ENCODE data around the gene KNL1. TPM values are rescaled to one million over a fixed set of nuclear protein-coding genes. Genes with fewer than 3 reads are reported as not detected.

The KNL1 gene
- total and polyA plus RNA-seq, 2 of the 8 experiments (the other 6 are each of a cell fraction or from before 2014, with no cell fraction given), result 4.4 to 22.5 TPM

DNA sequence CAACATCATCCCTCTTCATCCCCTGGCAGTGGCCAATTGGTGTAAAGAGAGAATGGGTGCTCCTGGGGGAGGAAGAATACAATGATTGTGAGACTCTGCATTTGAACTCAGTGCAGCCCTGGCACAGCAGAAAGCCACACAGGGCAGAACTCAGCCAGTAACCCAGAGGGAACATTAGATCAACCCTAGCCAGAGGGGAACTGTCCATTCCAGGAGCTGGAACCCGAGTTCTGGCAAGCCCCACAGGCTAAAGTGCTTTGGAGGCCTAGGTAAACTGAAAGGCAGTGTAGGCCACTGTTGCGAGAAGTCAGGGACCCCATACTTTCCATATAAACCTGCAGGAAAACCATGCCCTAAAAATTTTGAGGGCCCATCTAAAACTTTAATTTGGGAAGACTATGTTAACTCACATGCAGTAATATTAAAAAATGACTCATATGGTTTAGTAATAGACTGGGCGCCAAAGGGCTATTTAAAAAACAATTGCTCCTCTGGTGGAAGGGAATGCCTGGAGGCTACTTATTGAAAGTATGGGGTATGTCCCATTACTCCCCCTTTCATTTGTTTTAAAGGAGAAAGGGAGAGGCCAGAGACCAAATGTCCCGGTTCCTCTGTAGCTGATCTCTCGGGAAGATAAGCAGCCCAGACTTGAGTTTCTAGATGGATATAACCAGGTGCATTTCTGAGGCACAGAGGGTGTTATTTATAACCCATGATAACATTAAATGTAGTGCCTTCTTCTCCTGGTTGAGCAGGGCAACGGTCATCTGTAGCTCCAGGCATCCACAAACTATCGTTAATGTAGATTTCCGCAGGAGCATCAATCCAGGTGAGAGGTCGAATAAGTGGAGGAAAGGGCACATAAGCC is 95.1 kb downstream of the KNL1 start:
- no peak overlapping the region for H3K4me2 ChIP-seq (ENCODE audit: insufficient read depth in 1 of 2, low read depth in 2 of 2, low read length in 2 of 2)
- no peaks in the 10 kb centered on the region for H3K79me2 ChIP-seq (ENCODE audit: control insufficient read depth in 1 of 2, insufficient read depth in 2 of 2, low read length in 2 of 2)
- H3K4me1 ChIP-seq (replicated peaks in 1 of 4; ENCODE audit: control insufficient read depth in 3 of 4, insufficient read depth in 4 of 4, low read length in 3 of 4), result 0 out of 7 replicates have a peak, but pooled peaks cover 0 to 3% (median 0%) of the 10 kb centered on the region in 4 experiments
- no peak overlapping the region for H3K18ac ChIP-seq (ENCODE audit: extremely low read depth, low read length)
- H4K5ac ChIP-seq (ENCODE audit: insufficient read length, low read depth, low read length), result no peak overlapping the region
- no peak overlapping the region for H3K56ac ChIP-seq (replicated peaks; ENCODE audit: insufficient read length, low read depth, low read length)
- H4K91ac ChIP-seq (replicated peaks; ENCODE audit: insufficient read length, low read length), result no peak overlapping the region
- H2AFZ ChIP-seq (ENCODE audit: low read length), result no peak overlapping the region
- H3K27ac ChIP-seq (ENCODE audit: low read depth, low read length), result no peak overlapping the region
- DNase-seq (ENCODE audit: low read depth in 1 of 2, low spot score in 2 of 2), result no peak
- H2AK5ac ChIP-seq (ENCODE audit: low read depth, low read length), result no peak overlapping the region
- H3K9ac ChIP-seq (replicated peaks in 1 of 4; ENCODE audit: extremely low read depth in 1 of 4, low read depth in 3 of 4, low read length in 3 of 4), result no peak overlapping the region
- H4K8ac ChIP-seq (ENCODE audit: extremely low read depth, insufficient read depth, low read length), result no peak overlapping the region
- H3K14ac ChIP-seq (ENCODE audit: insufficient read length), result no peak overlapping the region
- POLR2A ChIA-PET (ENCODE audit: partially characterized antibody), result interaction anchor here (0.6 kb wide), 1 partner anchor 45 kb away, joined by 3 read pairs; no protein-coding TSS in a partner anchor
- peaks cover 0 to 6% of the 10 kb centered on the region in 2 experiments; a peak in 2 of 4 replicates for H3K9me3 ChIP-seq (ENCODE audit: insufficient read depth in 2 of 2, low read depth in 1 of 2, low read length in 1 of 2)
- H3K4me3 ChIP-seq (ENCODE audit: extremely low read depth in 1 of 4, insufficient read depth in 2 of 4, low read depth in 3 of 4, low read length in 4 of 4), result no peak overlapping the region
- no peak overlapping the region for H3K4ac ChIP-seq (replicated peaks; ENCODE audit: insufficient read length, low read depth, low read length)
- CTCF ChIA-PET (ENCODE audit: partially characterized antibody), result interaction anchor here (0.5 to 1.1 kb wide), 2 partner anchors 12 to 104 kb away, joined by 3 to 4 read pairs; no protein-coding TSS in a partner anchor
- H3K23ac ChIP-seq (ENCODE audit: insufficient read length), result no peak overlapping the region
- H2BK12ac ChIP-seq (ENCODE audit: low read depth, low read length), result no peak overlapping the region
- H2BK20ac ChIP-seq (ENCODE audit: low read length), result no peak overlapping the region
- no peak overlapping the region for H2BK5ac ChIP-seq (ENCODE audit: low read depth, low read length)
- peaks cover under 1% of the 10 kb centered on the region; the same call in 1 of the 2 replicates for H3K23me2 ChIP-seq (ENCODE audit: low read depth, low read length)
- H3K79me1 ChIP-seq (ENCODE audit: low read depth, low read length), result 0 out of 2 replicates have a peak, but pooled peaks cover 4% of the 10 kb centered on the region
- H2BK120ac ChIP-seq (replicated peaks; ENCODE audit: low read depth, low read length), result no peak overlapping the region
- no peak overlapping the region for H2BK15ac ChIP-seq (ENCODE audit: low read length)
- FAIRE-seq, result no peak
- no peaks in the 10 kb centered on the region for H4K20me1 ChIP-seq (replicated peaks in 1 of 2; ENCODE audit: control insufficient read depth in 1 of 2, insufficient read depth in 2 of 2, low read length in 2 of 2)
- no peaks in the 10 kb centered on the region for H3K36me3 ChIP-seq (ENCODE audit: control insufficient read depth in 2 of 4, insufficient read depth in 4 of 4, low read length in 3 of 4)
- no peaks in the 10 kb centered on the region for H3K27me3 ChIP-seq (replicated peaks in 1 of 4; ENCODE audit: control insufficient read depth in 3 of 4, extremely low read depth in 1 of 4, insufficient read depth in 3 of 4, low read length in 3 of 4)
- 92% methylated on average over 9 of the region's 9 CpGs; no CpG with 5 or more reads in 1 of the 2 experiments for WGBS, 2 experiments (ENCODE audit: extremely low coverage in 1 of 2, insufficient coverage in 1 of 2, insufficient read length in 1 of 2, insufficient replicate concordance in 2 of 2, low coverage in 1 of 2, low lambda C conversion rate in 2 of 2, missing lambda C conversion rate in 1 of 2)
- TF ChIP-seq JUN (IDR thresholded peaks at IDR 0.05; ENCODE audit: low read depth, low read length) (no peak), BCL11A (IDR thresholded peaks at IDR 0.05; ENCODE audit: low read depth in 2 of 2, low read length in 2 of 2) (no peak), EZH2 (IDR thresholded peaks at IDR 0.05; ENCODE audit: low read depth, low read length, severe bottlenecking) (no peak), CTBP2 (IDR thresholded peaks at IDR 0.05; ENCODE audit: borderline replicate concordance, insufficient read depth, insufficient read length, low read length) (no peak), CBX8 (IDR thresholded peaks at IDR 0.05; ENCODE audit: borderline replicate concordance, low read depth, low read length) (no peak), SP4 (IDR thresholded peaks at IDR 0.05; ENCODE audit: low read length) (no peak), KDM4A (IDR thresholded peaks at IDR 0.05; ENCODE audit: low read depth, low read length, severe bottlenecking) (no peak), GTF2F1 (IDR thresholded peaks at IDR 0.05; ENCODE audit: borderline replicate concordance, low read depth, low read length) (no peak), NRF1 (IDR thresholded peaks at IDR 0.05; ENCODE audit: low read depth, low read length) (no peak), CHD1 (IDR thresholded peaks at IDR 0.05; ENCODE audit: low read depth, low read length) (no peak), HDAC6 (IDR thresholded peaks at IDR 0.05; ENCODE audit: low read depth, low read length) (no peak), ZNF274 (IDR thresholded peaks at IDR 0.05; ENCODE audit: borderline replicate concordance, extremely low read depth, low read length) (no peak)

Measured in H1 (cell line).